ENCODE results near the gene BAIAP2. TPM values are rescaled to one million over a fixed set of nuclear protein-coding genes. Genes with fewer than 3 reads are reported as not detected.

BAIAP2 gene
- total and polyA plus RNA-seq, 2 of the 13 experiments (the other 11 are each of a cell fraction or from before 2014, with no cell fraction given): 22.5 to 24.0 TPM

DNA sequence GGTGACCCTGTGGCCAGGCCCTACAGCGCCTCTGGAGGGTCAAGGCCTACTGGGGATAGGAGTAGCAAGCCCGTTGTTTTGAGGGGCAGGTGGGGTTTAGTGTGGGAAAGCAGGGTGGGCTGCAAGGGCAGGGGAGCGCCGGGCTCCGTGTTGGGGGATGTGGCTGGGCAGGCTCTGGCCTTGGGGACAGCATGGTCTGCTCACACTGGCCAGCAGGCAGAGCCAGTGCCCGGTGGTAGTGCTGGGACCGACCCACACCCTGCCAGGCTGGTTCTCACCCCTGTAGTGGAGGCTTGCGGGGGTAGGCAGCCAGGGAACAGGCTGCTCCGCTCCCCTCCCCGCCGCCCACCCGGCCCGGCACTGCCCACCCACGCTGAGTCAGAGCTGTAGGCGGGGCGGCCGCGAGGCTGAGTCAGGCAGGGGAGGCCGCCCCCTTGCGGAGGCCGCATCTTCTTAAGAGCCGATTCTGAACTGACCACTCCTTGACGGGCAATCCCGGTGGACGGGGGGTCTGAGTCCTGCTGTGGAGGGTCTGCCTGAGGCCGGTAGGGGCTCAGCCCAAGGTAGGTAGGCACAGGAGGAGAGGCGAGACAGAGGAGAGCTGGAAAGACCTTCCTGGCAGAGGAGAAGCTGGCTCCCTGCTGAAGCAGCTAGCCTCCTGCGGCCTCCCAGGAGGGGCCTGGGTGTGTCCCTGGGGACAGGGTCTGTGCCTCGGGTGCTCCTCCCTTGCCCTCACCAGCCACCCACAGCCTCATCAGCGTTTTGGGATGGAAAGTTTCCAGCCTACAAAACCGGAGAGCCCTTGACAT is 62.4 kb downstream of the BAIAP2 start (continued):
- TF ChIP-seq FOXK2 (IDR thresholded peaks at IDR 0.05): no peak
- TF ChIP-seq, protein P1, sequence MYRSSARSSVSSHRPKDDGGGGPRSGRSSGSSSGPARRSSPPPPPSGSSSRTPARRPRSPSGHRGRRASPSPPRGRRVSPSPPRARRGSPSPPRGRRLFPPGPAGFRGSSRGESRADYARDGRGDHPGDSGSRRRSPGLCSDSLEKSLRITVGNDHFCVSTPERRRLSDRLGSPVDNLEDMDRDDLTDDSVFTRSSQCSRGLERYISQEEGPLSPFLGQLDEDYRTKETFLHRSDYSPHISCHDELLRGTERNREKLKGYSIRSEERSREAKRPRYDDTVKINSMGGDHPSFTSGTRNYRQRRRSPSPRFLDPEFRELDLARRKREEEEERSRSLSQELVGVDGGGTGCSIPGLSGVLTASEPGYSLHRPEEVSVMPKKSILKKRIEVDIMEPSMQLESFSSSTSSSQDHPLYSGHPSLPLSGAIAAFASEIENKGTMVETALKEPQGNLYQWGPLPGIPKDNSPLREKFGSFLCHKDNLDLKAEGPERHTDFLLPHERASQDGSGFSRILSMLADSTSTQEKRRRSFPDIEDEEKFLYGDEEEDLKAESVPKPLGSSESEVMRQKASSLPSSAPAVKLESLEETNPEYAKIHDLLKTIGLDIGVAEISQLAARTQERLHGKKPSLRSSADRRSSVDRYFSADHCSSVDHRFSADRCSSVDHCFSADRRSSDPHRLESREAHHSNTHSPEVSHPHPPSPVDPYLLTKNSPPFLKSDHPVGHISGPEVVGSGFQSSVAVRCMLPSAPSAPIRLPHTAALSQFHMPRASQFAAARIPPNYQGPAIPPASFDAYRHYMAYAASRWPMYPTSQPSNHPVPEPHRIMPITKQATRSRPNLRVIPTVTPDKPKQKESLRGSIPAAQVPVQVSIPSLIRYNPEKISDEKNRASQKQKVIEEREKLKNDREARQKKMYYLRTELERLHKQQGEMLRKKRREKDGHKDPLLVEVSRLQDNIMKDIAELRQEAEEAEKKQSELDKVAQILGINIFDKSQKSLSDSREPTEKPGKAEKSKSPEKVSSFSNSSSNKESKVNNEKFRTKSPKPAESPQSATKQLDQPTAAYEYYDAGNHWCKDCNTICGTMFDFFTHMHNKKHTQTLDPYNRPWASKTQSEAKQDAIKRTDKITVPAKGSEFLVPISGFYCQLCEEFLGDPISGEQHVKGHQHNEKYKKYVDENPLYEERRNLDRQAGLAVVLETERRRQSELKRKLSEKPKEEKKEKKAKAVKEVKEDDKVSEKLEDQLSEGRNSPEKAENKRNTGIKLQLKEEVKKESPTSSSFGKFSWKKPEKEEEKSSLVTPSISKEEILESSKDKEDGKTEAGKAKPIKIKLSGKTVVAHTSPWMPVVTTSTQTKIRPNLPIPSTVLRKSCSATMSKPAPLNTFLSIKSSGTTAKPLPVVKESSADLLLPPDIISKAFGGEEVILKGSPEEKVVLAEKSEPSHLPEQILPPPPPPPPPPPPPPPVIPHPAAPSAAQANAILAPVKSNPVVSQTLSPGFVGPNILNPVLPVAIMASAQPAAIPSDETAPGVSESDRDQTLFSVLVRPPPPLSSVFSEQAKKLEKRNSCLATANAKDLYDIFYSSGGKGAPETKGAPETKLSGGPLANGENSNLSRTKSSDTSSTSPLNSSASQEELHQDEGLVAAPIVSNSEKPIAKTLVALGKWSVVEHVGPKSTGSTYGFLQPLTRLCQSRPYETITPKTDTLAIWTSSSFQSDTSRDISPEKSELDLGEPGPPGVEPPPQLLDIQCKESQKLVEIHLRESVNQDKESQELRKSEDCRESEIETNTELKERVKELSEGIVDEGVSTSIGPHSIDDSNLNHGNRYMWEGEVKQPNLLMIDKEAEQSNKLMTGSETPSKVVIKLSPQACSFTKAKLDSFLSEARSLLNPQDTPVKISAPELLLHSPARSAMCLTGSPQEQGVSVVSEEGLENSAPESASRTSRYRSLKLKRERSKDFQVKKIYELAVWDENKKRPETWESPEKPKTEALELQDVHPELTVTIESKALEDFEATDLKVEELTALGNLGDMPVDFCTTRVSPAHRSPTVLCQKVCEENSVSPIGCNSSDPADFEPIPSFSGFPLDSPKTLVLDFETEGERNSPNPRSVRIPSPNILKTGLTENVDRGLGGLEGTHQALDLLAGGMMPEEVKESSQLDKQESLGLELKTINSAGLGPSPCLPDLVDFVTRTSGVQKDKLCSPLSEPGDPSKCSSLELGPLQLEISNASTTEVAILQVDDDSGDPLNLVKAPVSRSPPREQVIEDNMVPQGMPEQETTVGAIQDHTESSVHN (CRISPR knock-in tag; IDR thresholded peaks at IDR 0.05): no peak
- peak; percentile 59; the same call in 1 of the 2 replicates for TF ChIP-seq ZC3H13 (CRISPR knock-in tag; IDR thresholded peaks at IDR 0.05)
- no peak for TF ChIP-seq CBX1 (IDR thresholded peaks at IDR 0.05; ENCODE audit: low read depth)
- TF ChIP-seq ZSCAN12 (CRISPR knock-in tag; IDR thresholded peaks at IDR 0.05): no peak
- TF ChIP-seq ZNF780A (CRISPR knock-in tag; IDR thresholded peaks at IDR 0.05): no peak
- TF ChIP-seq ZNF605 (CRISPR knock-in tag; IDR thresholded peaks at IDR 0.05): peak; percentile 83
- TF ChIP-seq, protein P2, sequence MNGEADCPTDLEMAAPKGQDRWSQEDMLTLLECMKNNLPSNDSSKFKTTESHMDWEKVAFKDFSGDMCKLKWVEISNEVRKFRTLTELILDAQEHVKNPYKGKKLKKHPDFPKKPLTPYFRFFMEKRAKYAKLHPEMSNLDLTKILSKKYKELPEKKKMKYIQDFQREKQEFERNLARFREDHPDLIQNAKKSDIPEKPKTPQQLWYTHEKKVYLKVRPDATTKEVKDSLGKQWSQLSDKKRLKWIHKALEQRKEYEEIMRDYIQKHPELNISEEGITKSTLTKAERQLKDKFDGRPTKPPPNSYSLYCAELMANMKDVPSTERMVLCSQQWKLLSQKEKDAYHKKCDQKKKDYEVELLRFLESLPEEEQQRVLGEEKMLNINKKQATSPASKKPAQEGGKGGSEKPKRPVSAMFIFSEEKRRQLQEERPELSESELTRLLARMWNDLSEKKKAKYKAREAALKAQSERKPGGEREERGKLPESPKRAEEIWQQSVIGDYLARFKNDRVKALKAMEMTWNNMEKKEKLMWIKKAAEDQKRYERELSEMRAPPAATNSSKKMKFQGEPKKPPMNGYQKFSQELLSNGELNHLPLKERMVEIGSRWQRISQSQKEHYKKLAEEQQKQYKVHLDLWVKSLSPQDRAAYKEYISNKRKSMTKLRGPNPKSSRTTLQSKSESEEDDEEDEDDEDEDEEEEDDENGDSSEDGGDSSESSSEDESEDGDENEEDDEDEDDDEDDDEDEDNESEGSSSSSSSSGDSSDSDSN (CRISPR knock-in tag; IDR thresholded peaks at IDR 0.05): 0 out of 2 replicates have a peak, but pooled peaks have one; percentile 19
- TF ChIP-seq, protein P3, sequence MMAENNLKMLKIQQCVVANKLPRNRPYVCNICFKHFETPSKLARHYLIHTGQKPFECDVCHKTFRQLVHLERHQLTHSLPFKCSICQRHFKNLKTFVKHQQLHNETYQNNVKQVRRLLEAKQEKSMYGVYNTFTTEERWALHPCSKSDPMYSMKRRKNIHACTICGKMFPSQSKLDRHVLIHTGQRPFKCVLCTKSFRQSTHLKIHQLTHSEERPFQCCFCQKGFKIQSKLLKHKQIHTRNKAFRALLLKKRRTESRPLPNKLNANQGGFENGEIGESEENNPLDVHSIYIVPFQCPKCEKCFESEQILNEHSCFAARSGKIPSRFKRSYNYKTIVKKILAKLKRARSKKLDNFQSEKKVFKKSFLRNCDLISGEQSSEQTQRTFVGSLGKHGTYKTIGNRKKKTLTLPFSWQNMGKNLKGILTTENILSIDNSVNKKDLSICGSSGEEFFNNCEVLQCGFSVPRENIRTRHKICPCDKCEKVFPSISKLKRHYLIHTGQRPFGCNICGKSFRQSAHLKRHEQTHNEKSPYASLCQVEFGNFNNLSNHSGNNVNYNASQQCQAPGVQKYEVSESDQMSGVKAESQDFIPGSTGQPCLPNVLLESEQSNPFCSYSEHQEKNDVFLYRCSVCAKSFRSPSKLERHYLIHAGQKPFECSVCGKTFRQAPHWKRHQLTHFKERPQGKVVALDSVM (CRISPR knock-in tag; IDR thresholded peaks at IDR 0.05): peak; percentile 90
- TF ChIP-seq ZMYM3 (CRISPR knock-in tag; IDR thresholded peaks at IDR 0.05): no peak
- TF ChIP-seq, protein P4, sequence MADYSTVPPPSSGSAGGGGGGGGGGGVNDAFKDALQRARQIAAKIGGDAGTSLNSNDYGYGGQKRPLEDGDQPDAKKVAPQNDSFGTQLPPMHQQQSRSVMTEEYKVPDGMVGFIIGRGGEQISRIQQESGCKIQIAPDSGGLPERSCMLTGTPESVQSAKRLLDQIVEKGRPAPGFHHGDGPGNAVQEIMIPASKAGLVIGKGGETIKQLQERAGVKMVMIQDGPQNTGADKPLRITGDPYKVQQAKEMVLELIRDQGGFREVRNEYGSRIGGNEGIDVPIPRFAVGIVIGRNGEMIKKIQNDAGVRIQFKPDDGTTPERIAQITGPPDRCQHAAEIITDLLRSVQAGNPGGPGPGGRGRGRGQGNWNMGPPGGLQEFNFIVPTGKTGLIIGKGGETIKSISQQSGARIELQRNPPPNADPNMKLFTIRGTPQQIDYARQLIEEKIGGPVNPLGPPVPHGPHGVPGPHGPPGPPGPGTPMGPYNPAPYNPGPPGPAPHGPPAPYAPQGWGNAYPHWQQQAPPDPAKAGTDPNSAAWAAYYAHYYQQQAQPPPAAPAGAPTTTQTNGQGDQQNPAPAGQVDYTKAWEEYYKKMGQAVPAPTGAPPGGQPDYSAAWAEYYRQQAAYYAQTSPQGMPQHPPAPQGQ (CRISPR knock-in tag; IDR thresholded peaks at IDR 0.05; ENCODE audit: borderline replicate concordance): no peak
- TF ChIP-seq KLF15 (CRISPR knock-in tag; IDR thresholded peaks at IDR 0.05; ENCODE audit: borderline replicate concordance): no peak
- TF ChIP-seq, protein P5, sequence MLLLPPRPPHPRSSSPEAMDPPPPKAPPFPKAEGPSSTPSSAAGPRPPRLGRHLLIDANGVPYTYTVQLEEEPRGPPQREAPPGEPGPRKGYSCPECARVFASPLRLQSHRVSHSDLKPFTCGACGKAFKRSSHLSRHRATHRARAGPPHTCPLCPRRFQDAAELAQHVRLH (CRISPR knock-in tag; IDR thresholded peaks at IDR 0.05; ENCODE audit: borderline replicate concordance, low read depth): no peak
